Panc1 (cell line): ENCODE data around the gene GMPPB. TPM values are rescaled to one million over a fixed set of nuclear protein-coding genes. Genes with fewer than 3 reads are reported as not detected.

ENCODE experiments used
- ATAC-seq: fragments of 200-7000 bp; cut with Tn5 transposase; 2 replicates; pipeline ENCODE4 v1.9.1; 2020; ENCODE audit warnings: mild to moderate bottlenecking, moderate library complexity
- BruUV-seq: library from RNA; stranded (reverse); fragments of 400-500 nt; replicated peaks from 2 replicates; lab custom pipeline; 2021; lab: Mats Ljungman, UMichigan
- CTCF ChIA-PET: fragments of 300-600 bp; sonication (Branson Sonifier 250); formaldehyde crosslinking; loops from one replicate; lab custom pipeline; 2022; ENCODE audit warnings: antibody characterized with exemption; lab: Charles Lee
- POLR2A ChIA-PET: fragments of 300-600 bp; sonication (Branson Sonifier 250); formaldehyde crosslinking; loops from one replicate; lab custom pipeline; 2022; ENCODE audit warnings: antibody characterized with exemption; lab: Charles Lee
- DNase-seq: peaks from one replicate; pipeline ENCODE4 v3.0.0-alpha.2; 2010; ENCODE audit warnings: low read depth, low spot score
- H3K27ac ChIP-seq: 2 replicates; pipeline ENCODE4 v1.5.1; 2011; ENCODE audit warnings: mild to moderate bottlenecking, low read length, inconsistent platforms
- H3K27me3 ChIP-seq: fragments of 200-500 bp; sonication (Bioruptor generic); 2 replicates; pipeline ENCODE4 v1.6.0; 2014; ENCODE audit warnings: low read length, inconsistent platforms; ENCODE audit not compliant: control insufficient read depth, insufficient read depth
- H3K36me3 ChIP-seq: fragments of 200-500 bp; sonication (Bioruptor generic); 2 replicates; pipeline ENCODE4 v1.5.1; 2014; ENCODE audit warnings: inconsistent platforms, mild to moderate bottlenecking, low read length, moderate library complexity; ENCODE audit not compliant: control insufficient read depth, insufficient read depth
- H3K4me1 ChIP-seq: 2 replicates; pipeline ENCODE4 v1.5.1; 2011; ENCODE audit warnings: inconsistent platforms, mild to moderate bottlenecking, low read length, moderate library complexity; ENCODE audit not compliant: control insufficient read depth, insufficient read depth
- H3K4me3 ChIP-seq, 2 experiments: 2 replicates each; pipeline ENCODE4 v1.5.1; 2011 to 2012; ENCODE audit warnings: low read depth in 2 of 2, low read length in 2 of 2, mild to moderate bottlenecking in 2 of 2, inconsistent platforms in 1 of 2, moderate library complexity in 1 of 2
- H3K9me3 ChIP-seq: fragments of 200-500 bp; sonication (Bioruptor generic); 2 replicates; pipeline ENCODE4 v1.5.1; 2014; ENCODE audit warnings: low read depth, mild to moderate bottlenecking, inconsistent platforms, low read length, moderate library complexity; ENCODE audit not compliant: control insufficient read depth, insufficient read depth
- CTCF ChIP-seq: fragments of 450-650 bp; IDR thresholded peaks from 2 replicates; pipeline ENCODE4 v1.5.1; 2017; ENCODE audit warnings: mild to moderate bottlenecking
- POLR2AphosphoS5 ChIP-seq: IDR thresholded peaks from 2 replicates; pipeline ENCODE4 v1.6.1; 2012; ENCODE audit warnings: mild to moderate bottlenecking, low read depth, low read length, moderate library complexity
- REST ChIP-seq, 2 experiments: IDR thresholded peaks; 2 replicates each; pipeline ENCODE4 v1.6.1; 2011 to 2012; ENCODE audit warnings: low read depth in 2 of 2, control low read depth in 1 of 2, low read length in 1 of 2, mild to moderate bottlenecking in 1 of 2, moderate library complexity in 1 of 2; ENCODE audit not compliant: insufficient read depth in 1 of 2
- SIN3A ChIP-seq: IDR thresholded peaks from 2 replicates; pipeline ENCODE4 v1.6.1; 2012; ENCODE audit warnings: low read depth, mild to moderate bottlenecking, low read length, moderate library complexity, borderline replicate concordance; ENCODE audit not compliant: insufficient read depth
- TCF7L2 ChIP-seq: IDR thresholded peaks from 2 replicates; pipeline ENCODE4 v1.6.1; 2011; ENCODE audit warnings: mild to moderate bottlenecking, low read depth, low read length, inconsistent platforms
- in situ Hi-C: cut with HindIII; loops from 2 replicates; pipeline ENCODE4 v1.10.0; 2016; ENCODE audit warnings: low sequenced_read_pairs, low pct_unique_long_range_greater_than_20kb
- intact Hi-C: fragments of 100-400 bp; cut with micrococcal nuclease; formaldehyde crosslinking; loops from one replicate; pipeline ENCODE4 v1.10.0; 2022; ENCODE audit not compliant: unreplicated experiment
- total RNA-seq: library from RNA; stranded (reverse); gene quantifications from one replicate; pipeline ENCODE4 v1.2.1, GENCODE V29; 2021; ENCODE audit not compliant: unreplicated experiment

Gene GMPPB
- total RNA-seq, 1 experiment from 2014 or later = 28.4 TPM

GRCh38 chr3:49705390-49705960 lies 18.3 kb downstream of the GMPPB start:
- Histone ChIP-seq H3K27ac (no peak overlapping the region), H3K36me3 (no peaks in the 10 kb centered on the region), H3K4me3 (no peak overlapping the region), H3K9me3 (no peaks in the 10 kb centered on the region), H3K27me3 (no peaks in the 10 kb centered on the region), H3K4me1 (no peaks in the 10 kb centered on the region)
- POLR2A ChIA-PET = no interaction called here
- CTCF ChIA-PET = no interaction called here
- BruUV-seq = no TSS peak
- ATAC-seq (no peak), DNase-seq (no peak)
- intact Hi-C loops = no loop called here
- in situ Hi-C loops = no loop called here
- TF ChIP-seq TCF7L2 (no peak), SIN3A (no peak), CTCF (no peak), REST (IDR thresholded peaks at IDR 0.05; ENCODE audit: insufficient read depth in 1 of 2, low read depth in 2 of 2, low read length in 1 of 2) (no peak), POLR2AphosphoS5 (no peak)

GRCh38 chr3:49704629-49705028 lies 19.1 kb downstream of the GMPPB start:
- H3K9me3 ChIP-seq = no peaks in the 10 kb centered on the region
- H3K27me3 ChIP-seq = no peaks in the 10 kb centered on the region
- TF ChIP-seq SIN3A (no peak), POLR2AphosphoS5 (no peak), CTCF (no peak), REST (IDR thresholded peaks at IDR 0.05; ENCODE audit: insufficient read depth in 1 of 2, low read depth in 2 of 2, low read length in 1 of 2) (no peak), TCF7L2 (no peak)
- no peak overlapping the region for H3K27ac ChIP-seq
- ChIA-PET CTCF (no interaction called here), POLR2A (no interaction called here)
- DNase-seq (no peak), ATAC-seq (no peak)
- H3K4me3 ChIP-seq = no peak overlapping the region
- in situ Hi-C loops (no loop called here), intact Hi-C loops (no loop called here)
- no TSS peak for BruUV-seq
- H3K4me1 ChIP-seq = no peaks in the 10 kb centered on the region
- H3K36me3 ChIP-seq = no peaks in the 10 kb centered on the region
